H7 (cell line): ENCODE results near the gene RFK. TPM values are rescaled to one million over a fixed set of nuclear protein-coding genes. Genes with fewer than 3 reads are reported as not detected.
"Not testable (repeated sequence)": the region's sequence is repeated elsewhere in the genome, so short reads cannot be mapped to it uniquely, and the experiment has no call there.

Source experiments
- DNase-seq: peaks from one replicate; pipeline ENCODE4 v3.0.0; 2012
- H3K27me3 ChIP-seq: 2 replicates; pipeline ENCODE4 v1.6.0; 2011; ENCODE audit warnings: mild to moderate bottlenecking, low read length; ENCODE audit not compliant: control insufficient read depth, insufficient read depth
- H3K36me3 ChIP-seq: replicated peaks from 2 replicates; pipeline ENCODE4 v1.5.1; 2011; ENCODE audit warnings: low read length; ENCODE audit not compliant: control insufficient read depth, insufficient read depth
- H3K4me3 ChIP-seq: 2 replicates; pipeline ENCODE4 v1.5.1; 2011; ENCODE audit warnings: low read depth, mild to moderate bottlenecking, control low read depth, low read length, moderate library complexity; ENCODE audit not compliant: insufficient read depth
- total RNA-seq: library from RNA; depleted of rRNA; stranded (reverse); fragments of >200 nt; shearing (Covaris generic); gene quantifications from 2 replicates; pipeline ENCODE4 v1.2.3, GENCODE V29; 2014

RFK gene
- total RNA-seq, 1 experiment from 2014 or later, result 15.2 TPM

- H3K27me3 ChIP-seq, result no peaks in the 10 kb centered on the region
- no peaks in the 10 kb centered on the region for H3K36me3 ChIP-seq
- no peak for DNase-seq
- no peak overlapping the region for H3K4me3 ChIP-seq
Measured at GRCh38 chr9:76371901-76372300, 22.3 kb downstream of the RFK start.

- no peak for DNase-seq
- Histone ChIP-seq H3K27me3 (no peaks in the 10 kb centered on the region), H3K36me3 (no peaks in the 10 kb centered on the region), H3K4me3 (no peak overlapping the region)
Measured at GRCh38 chr9:76370396-76371023, 23.7 kb downstream of the RFK start.

- no peak for DNase-seq
- Histone ChIP-seq H3K36me3 (no peaks in the 10 kb centered on the region), H3K4me3 (no peak overlapping the region), H3K27me3 (no peaks in the 10 kb centered on the region)
Measured at GRCh38 chr9:76369583-76369982, 24.6 kb downstream of the RFK start.

- Histone ChIP-seq H3K36me3 (no peaks in the 10 kb centered on the region), H3K4me3 (no peak overlapping the region), H3K27me3 (no peaks in the 10 kb centered on the region)
- DNase-seq, result no peak
Measured at GRCh38 chr9:76366275-76366674, 28.0 kb downstream of the RFK start.

GRCh38 chr9:76365028-76365427, 29.2 kb downstream of the RFK start:
- no peaks in the 10 kb centered on the region for H3K36me3 ChIP-seq

GRCh38 chr9:76363032-76363395, 31.2 kb downstream of the RFK start:
- Histone ChIP-seq H3K36me3 (no peaks in the 10 kb centered on the region), H3K27me3 (no peaks in the 10 kb centered on the region), H3K4me3 (no peak overlapping the region)
- DNase-seq, result no peak

More at GRCh38 chr9:76365028-76365427, 29.2 kb downstream of the RFK start:
- H3K4me3 ChIP-seq, result no peak overlapping the region
- no peaks in the 10 kb centered on the region for H3K27me3 ChIP-seq
- no peak for DNase-seq

GRCh38 chr9:76362332-76363031, 31.7 kb downstream of the RFK start:
- not testable (repeated sequence) for H3K36me3 ChIP-seq, DNase-seq, H3K4me3 ChIP-seq, H3K27me3 ChIP-seq

GRCh38 chr9:76359766-76360165, 34.5 kb downstream of the RFK start:
- no peaks in the 10 kb centered on the region for H3K27me3 ChIP-seq
- no peaks in the 10 kb centered on the region for H3K36me3 ChIP-seq
- no peak for DNase-seq
- no peak overlapping the region for H3K4me3 ChIP-seq

GRCh38 chr9:76359365-76359764, 34.9 kb downstream of the RFK start:
- Histone ChIP-seq H3K36me3 (no peaks in the 10 kb centered on the region), H3K27me3 (no peaks in the 10 kb centered on the region), H3K4me3 (no peak overlapping the region)
- no peak for DNase-seq

- no peak for DNase-seq
Measured at GRCh38 chr9:76358628-76359280, 35.5 kb downstream of the RFK start.

GRCh38 chr9:76357555-76357954, 36.7 kb downstream of the RFK start:
- no peak for DNase-seq
- H3K36me3 ChIP-seq, result no peaks in the 10 kb centered on the region
- H3K4me3 ChIP-seq, result no peak overlapping the region
- H3K27me3 ChIP-seq, result no peaks in the 10 kb centered on the region

More at GRCh38 chr9:76358628-76359280, 35.5 kb downstream of the RFK start:
- Histone ChIP-seq H3K36me3 (no peaks in the 10 kb centered on the region), H3K27me3 (no peaks in the 10 kb centered on the region), H3K4me3 (no peak overlapping the region)

- Histone ChIP-seq H3K36me3 (no peaks in the 10 kb centered on the region), H3K27me3 (no peaks in the 10 kb centered on the region), H3K4me3 (no peak overlapping the region)
- no peak for DNase-seq
Measured at GRCh38 chr9:76355886-76356285, 38.3 kb downstream of the RFK start.

- DNase-seq, result no peak
- no peak overlapping the region for H3K4me3 ChIP-seq
- H3K27me3 ChIP-seq, result no peaks in the 10 kb centered on the region
- H3K36me3 ChIP-seq, result no peaks in the 10 kb centered on the region
Measured at GRCh38 chr9:76354221-76354620, 40.0 kb downstream of the RFK start.

GRCh38 chr9:76353280-76353679, 40.9 kb downstream of the RFK start:
- DNase-seq, result no peak
- no peak overlapping the region for H3K4me3 ChIP-seq
- H3K36me3 ChIP-seq, result no peaks in the 10 kb centered on the region

GRCh38 chr9:76352026-76352620, 42.1 kb downstream of the RFK start:
- no peaks in the 10 kb centered on the region for H3K27me3 ChIP-seq
- H3K4me3 ChIP-seq, result no peak overlapping the region
- H3K36me3 ChIP-seq, result no peaks in the 10 kb centered on the region
- no peak for DNase-seq

More at GRCh38 chr9:76353280-76353679, 40.9 kb downstream of the RFK start:
- no peaks in the 10 kb centered on the region for H3K27me3 ChIP-seq
